ENCODE measurements around the gene RAN.
"Not testable (repeated sequence)": the region's sequence is repeated elsewhere in the genome, so short reads cannot be mapped to it uniquely, and the experiment has no call there.

Gene RAN

DNA sequence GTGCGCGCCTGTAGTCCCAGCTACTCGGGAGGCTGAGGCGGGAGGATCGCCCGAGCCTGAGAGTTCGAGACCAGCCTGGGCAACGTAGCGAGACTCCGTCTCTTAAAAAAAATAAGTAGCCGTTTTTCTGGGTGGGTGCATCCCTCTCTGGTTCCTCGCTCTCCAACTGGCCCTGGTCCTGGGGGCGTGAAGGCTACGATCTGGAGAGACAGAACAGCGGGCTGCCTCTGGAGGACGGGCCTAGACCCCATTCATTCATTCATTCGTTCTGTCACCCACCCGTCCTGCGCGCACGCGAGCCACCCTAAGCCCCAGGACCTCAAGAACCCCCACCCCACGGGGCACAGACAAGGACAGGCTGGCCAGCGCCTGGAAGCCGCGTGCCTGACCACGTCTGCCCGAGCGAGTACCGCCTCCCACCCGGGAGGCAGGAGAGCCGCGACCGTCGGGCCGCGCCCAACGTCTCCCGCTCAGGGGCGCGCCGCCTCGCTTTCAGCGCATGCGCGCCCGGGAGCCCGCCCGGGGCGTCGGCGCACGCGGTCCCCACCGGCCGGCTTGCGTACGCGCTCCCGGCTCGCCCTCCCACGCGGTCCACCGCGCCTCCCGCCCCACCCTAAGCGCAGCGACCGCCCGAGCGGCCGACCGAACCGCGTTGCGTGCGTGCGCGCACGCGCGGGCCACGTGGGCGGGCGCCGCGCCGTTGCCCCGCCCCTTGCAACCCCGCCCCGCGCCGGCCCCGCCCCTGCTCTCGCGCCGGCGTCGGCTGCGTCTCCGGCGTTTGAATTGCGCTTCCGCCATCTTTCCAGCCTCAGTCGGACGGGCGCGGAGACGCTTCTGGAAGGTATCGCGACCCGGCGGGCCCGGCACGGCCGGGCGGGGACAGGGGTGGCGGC, at the start of gene RAN:
RAN (plus strand) TSS at position 781 of the 893 bp plus-strand sequence. CDS start 528 bp downstream, outside the sequence.
- DNase-seq: peak; percentile 91

DNA sequence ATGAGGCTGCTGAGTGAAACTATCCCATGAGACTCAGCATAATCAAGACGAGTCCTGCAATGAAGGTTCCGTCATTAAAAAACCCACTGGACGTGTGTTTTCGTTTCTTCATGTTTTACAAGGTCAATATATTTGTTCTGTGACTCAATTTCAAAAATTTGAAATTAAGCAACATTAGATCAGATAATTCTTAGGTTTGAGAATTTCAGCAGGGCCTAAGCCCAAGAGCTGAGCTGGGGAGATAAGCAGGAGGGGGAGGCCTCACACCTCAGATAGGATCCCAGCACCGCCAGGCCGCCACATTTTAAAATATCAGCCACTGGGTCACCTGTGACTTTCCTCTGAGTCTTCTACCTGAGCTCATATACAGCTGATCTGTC, 46.1 kb upstream of the RAN start:
- no peak for DNase-seq

- peak; percentile 57 for DNase-seq
Measured at GRCh38 chr12:130826151-130826801, 45.6 kb upstream of the RAN start.

- no peak for DNase-seq
Measured at GRCh38 chr12:130827432-130827831, 44.4 kb upstream of the RAN start.

DNA sequence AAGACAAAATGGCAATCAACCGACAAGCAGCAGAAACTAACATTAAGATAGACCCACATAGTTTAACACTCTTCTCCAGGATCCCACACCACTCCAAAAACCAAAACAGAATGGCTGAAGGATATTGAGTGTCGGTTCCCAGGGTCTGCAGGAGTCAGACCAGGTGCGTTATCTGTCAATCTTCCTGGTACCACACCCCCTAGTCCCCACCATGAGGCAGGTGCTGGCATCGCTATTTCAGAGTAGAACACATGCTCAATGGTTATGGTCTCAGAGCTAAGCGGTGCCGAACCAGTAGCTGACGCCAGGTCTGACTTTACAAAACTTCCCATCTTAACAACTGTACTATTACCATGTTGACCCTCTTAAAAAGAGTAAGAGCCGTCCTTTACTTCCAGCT, 43.0 kb upstream of the RAN start:
- no peak for DNase-seq

DNA sequence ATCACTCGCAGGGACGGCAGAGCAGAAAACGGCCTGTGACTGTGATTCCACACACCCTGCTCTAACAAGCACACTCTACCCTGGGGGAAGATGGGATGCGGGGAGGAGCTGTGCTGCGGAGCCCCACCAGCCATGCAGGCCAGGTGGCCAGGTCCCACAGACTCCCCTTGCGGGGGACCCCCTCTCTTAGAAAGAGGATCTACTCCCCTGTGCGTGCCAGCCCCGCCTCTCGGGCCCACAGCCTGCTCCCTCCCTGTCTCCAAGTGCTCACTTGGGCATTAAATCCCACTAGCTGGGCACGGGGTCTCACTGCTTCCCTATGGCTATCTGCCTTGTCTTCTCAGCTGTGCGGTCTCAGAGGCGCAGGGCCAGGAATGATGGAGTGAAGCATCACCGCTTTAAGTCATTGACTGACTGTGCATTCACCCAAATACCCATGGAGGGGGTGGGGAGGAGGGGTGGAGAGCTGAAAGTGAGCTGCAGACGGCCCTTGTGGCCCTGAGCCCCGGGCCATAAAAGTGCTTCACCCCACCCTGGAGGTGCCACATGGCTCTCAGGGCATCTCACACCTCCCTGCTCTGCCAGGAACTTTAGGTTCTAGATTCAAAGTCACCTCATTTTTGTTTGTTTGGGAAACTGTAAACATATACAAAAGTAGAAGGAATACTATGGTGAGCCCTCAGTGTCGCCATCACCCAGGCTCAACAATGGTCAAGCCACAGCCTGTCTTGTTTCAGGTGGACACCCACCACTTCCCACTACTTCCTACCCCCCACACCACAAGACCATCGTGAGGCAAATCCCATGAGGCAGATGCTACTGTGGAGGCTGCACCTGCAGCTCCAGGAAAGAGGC, 42.2 kb upstream of the RAN start:
- DNase-seq: no peak

DNA sequence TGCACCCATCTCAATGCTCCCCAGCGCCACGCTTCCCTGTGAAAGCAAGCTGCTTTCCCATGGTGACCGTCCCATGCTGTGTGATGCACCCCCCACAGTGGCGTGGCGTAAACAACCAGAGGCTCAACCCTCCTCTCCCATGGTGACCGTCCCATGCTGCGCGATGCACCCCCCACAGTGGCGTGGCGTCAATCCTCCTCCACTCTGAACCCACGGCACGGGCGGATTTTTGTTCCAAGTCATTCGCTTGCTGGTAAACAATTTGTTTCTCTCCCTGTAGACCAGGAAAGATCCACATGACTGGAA, 41.7 kb upstream of the RAN start:
- DNase-seq: no peak

DNA sequence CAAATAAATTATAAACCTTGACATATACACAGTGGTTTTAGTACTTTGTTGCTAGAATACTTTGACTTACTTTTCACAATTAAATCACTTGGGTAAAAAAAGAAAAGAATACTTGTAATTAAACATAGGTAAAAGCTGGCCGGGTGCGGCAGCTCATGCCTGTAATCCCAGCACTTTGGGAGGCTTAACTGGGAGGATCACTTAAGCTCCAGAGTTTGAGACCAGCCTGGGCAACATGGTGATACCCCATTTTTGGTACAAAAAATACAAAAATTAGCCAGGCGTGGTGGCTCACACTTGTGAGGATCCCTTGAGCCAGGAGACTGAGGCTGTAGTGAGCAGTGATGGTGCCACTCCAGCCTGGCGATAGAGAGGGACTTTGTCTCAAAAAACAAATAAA, 40.6 kb upstream of the RAN start:
- no peak for DNase-seq

DNA sequence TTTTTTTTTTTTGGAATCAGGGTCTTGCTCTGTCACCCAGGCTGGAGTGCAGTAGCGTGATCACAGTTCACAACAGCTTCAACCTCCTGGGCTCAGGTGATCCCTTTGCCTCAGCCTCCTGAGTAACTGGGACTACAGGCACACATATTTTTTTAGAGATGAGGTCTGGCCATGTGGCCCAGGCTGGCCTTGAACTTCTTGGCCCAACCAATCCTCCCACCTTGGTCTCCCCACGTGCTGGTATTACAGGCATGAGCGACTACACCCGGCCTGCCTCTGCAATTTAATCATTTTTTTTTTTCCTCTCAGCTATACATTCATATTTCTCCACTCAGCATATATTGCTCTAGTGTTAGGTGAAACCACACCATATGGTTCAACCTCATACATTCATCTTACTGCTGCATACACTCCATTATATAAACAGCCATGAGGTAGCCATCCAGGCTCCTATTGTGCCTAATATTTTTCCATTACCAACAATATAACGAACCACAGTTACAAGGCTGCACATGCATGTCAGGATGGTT, 39.9 kb upstream of the RAN start:
- DNase-seq: no peak

DNA sequence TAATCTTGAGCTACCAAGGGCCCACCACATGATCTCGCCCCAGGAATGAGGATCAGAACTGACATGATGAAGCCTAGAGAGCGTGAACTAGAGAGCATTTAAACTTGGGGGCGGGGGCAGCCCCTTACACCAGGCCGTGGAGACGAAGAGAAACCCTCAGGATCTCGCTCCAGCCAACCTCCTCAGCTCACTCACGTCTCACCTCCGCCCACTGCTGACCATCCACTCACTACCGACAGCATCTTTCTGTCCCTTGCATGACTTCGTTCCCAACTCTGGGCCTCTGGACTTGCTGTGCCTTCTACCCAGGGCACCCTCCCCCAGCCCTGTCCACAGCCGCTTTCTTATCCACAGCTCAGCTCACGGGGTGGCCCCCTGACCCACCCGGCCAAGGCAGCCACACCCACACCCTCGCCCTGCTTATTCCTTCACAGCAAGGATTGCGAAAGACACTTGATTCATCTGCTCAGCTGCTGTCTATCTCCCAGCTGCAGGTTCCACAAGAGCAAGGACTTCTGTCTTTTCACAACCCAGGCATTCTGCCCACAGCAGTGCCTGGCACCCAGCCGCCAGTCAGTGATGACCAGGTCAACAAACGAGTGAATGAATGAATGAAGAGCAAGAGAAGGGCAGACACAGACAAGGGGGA, 39.2 kb upstream of the RAN start:
- no peak for DNase-seq

- DNase-seq: no peak
Measured at GRCh38 chr12:130835011-130835410, 36.9 kb upstream of the RAN start.

- DNase-seq: no peak
Measured at GRCh38 chr12:130835436-130835835, 36.4 kb upstream of the RAN start.

- DNase-seq: no peak
Measured at GRCh38 chr12:130838284-130838950, 33.4 kb upstream of the RAN start.

- peak; percentile 86 for DNase-seq
Measured at GRCh38 chr12:130838951-130839769, 32.7 kb upstream of the RAN start, which contains the start of gene STX2. Gene STX2, minus strand, starts transcription at chr12:130839250. Its CDS starts 151 bp downstream, at chr12:130839099.

- no peak for DNase-seq
Measured at GRCh38 chr12:130839770-130840404, 32.0 kb upstream of the RAN start.

GRCh38 chr12:130846369-130846768, 25.5 kb upstream of the RAN start:
- DNase-seq: no peak

DNA sequence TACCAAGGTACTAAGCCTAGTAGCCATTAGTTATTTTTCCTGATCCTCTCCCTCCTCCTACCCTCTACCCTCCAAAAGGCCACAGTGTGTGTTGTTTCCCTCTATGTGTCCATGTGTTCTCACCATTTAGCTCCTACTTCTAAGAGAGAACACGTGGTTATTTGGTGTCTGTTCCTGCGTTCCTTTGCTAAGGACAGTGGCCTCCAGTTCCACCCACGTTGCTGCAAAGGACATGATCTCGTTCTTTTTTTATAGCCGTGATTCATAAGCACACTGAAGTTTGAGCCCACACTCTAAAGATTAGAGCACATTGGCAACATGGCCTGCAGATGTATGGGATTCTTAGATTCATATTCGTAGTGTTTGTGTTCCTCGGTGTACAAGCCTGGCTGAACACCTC, 24.8 kb upstream of the RAN start:
- DNase-seq: no peak

DNA sequence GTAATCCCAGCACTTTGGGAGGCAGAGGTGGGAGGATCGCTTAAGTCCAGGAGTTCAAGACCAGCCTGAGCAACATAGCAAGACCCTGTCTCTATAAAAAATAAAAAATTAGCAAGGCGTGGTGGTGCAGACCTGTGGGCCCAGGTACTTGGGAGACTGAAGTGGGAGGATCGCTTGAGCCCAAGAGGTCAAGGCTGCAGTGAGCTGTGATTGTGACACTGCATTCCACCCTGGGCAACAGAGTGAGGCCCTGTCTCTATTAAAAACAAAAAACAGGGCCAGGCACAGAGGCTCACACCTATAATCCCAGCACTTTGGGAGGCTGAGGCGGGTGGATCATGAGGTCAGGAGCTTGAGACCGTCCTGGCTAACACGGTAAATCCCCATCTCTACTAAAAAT, 23.8 kb upstream of the RAN start:
- DNase-seq: not testable (repeated sequence)

DNA sequence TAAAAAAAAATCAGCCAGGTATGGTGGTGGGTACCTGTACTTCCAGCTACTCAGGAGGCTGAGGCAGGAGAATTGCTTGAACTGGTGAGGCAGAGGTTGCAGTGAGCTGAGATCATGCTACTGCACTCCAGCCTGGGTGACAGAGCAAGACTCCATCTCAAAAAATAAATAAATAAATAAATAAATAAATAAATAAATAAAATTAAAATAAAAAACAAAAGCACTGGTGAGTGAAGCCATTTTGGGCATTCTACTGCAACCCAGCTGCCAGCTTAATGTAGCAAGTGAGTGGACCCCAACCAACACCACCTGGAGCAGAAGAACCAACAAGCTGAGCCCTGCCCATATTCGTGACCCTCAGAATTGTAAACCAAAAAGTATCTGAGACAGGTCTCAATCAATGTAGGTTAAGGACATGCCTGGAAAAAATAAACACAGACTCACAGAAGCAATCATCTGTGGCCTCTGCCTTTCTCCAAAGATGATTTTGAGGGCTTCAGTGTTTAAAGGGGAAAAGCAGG, 23.0 kb upstream of the RAN start:
- not testable (repeated sequence) for DNase-seq
